WTC11 (cell line): Measurements from ENCODE around the gene TMEM256. TPM values are rescaled to one million over a fixed set of nuclear protein-coding genes. Genes with fewer than 3 reads are reported as not detected.
A peak's percentile ranks its signal among the peaks of the same experiment; 100 is the strongest.

ENCODE experiments used
- ATAC-seq: fragments of 200-7000 bp; cut with Tn5 transposase; 2 replicates; pipeline ENCODE4 v1.10.0; 2021; ENCODE audit warnings: mild to moderate bottlenecking, moderate library complexity
- CTCF ChIA-PET: fragments of 300-600 bp; sonication (Branson Sonifier 250); formaldehyde crosslinking; loops from one replicate; lab custom pipeline; 2021; ENCODE audit warnings: antibody characterized with exemption; lab: Charles Lee
- POLR2A ChIA-PET: fragments of 350-600 bp; sonication (Branson Sonifier 250); formaldehyde crosslinking; loops from one replicate; lab custom pipeline; 2021; ENCODE audit warnings: antibody characterized with exemption; lab: Charles Lee
- DNase-seq: peaks from one replicate; pipeline ENCODE4 v3.0.0; 2021; ENCODE audit warnings: low spot score
- H3K27ac Mint-ChIP-seq: 2 replicates; pipeline ENCODE4 v1.8.0; 2021; ENCODE audit warnings: mixed read lengths
- H3K27me3 Mint-ChIP-seq: 2 replicates; pipeline ENCODE4 v1.8.0; 2021; ENCODE audit warnings: low read depth, mild to moderate bottlenecking, moderate library complexity, mixed read lengths
- H3K36me3 Mint-ChIP-seq: 2 replicates; pipeline ENCODE4 v1.8.0; 2021; ENCODE audit warnings: mixed read lengths
- H3K4me1 Mint-ChIP-seq: 2 replicates; pipeline ENCODE4 v1.8.0; 2022; ENCODE audit warnings: mixed read lengths
- H3K4me3 Mint-ChIP-seq: 2 replicates; pipeline ENCODE4 v1.8.0; 2021; ENCODE audit warnings: mild to moderate bottlenecking, moderate library complexity, mixed read lengths
- H3K9me3 Mint-ChIP-seq: 2 replicates; pipeline ENCODE4 v1.8.0; 2021; ENCODE audit warnings: mixed read lengths
- ATF3 ChIP-seq: sonication (generic); formaldehyde crosslinking; conservative IDR thresholded peaks from 2 replicates; pipeline ENCODE4 v1.8.1; 2022; ENCODE audit warnings: mild to moderate bottlenecking, missing genetic modification reagents
- ERG ChIP-seq: fragments of 250-450 bp; sonication (Bioruptor Pico); IDR thresholded peaks from 2 replicates; pipeline ENCODE4 v1.8.0; 2021; ENCODE audit warnings: mild to moderate bottlenecking
- FOXP1 ChIP-seq: sonication (generic); formaldehyde crosslinking; IDR thresholded peaks from 2 replicates; pipeline ENCODE4 v1.8.0; 2022; ENCODE audit warnings: missing genetic modification reagents, mild to moderate bottlenecking, moderate library complexity, borderline replicate concordance
- GRHL2 ChIP-seq: fragments of 250-450 bp; sonication (Bioruptor Pico); IDR thresholded peaks from 2 replicates; pipeline ENCODE4 v1.8.0; 2022; ENCODE audit warnings: mild to moderate bottlenecking, moderate library complexity; ENCODE audit not compliant: insufficient replicate concordance, severe bottlenecking
- GTF2I ChIP-seq: fragments of 250-450 bp; sonication (Bioruptor Pico); conservative IDR thresholded peaks from 2 replicates; pipeline ENCODE4 v1.4.0; 2021; ENCODE audit warnings: mild to moderate bottlenecking
- IRF1 ChIP-seq: sonication (generic); formaldehyde crosslinking; IDR thresholded peaks from 2 replicates; pipeline ENCODE4 v1.8.0; 2023; ENCODE audit warnings: missing genetic modification reagents
- JAZF1 ChIP-seq: fragments of 250-450 bp; sonication (Bioruptor Pico); IDR thresholded peaks from 2 replicates; pipeline ENCODE4 v1.9.0; 2021; ENCODE audit warnings: moderate library complexity, mild to moderate bottlenecking, inconsistent platforms
- JUN ChIP-seq: sonication (generic); formaldehyde crosslinking; IDR thresholded peaks from 2 replicates; pipeline ENCODE4 v1.8.0; 2023; ENCODE audit warnings: mild to moderate bottlenecking, missing genetic modification reagents
- KAT7 ChIP-seq: sonication (generic); formaldehyde crosslinking; IDR thresholded peaks from 2 replicates; pipeline ENCODE4 v1.8.1; 2023; ENCODE audit warnings: missing genetic modification reagents, mild to moderate bottlenecking, borderline replicate concordance
- NFE2L1 ChIP-seq: sonication (generic); formaldehyde crosslinking; IDR thresholded peaks from 2 replicates; pipeline ENCODE4 v1.8.1; 2023; ENCODE audit warnings: missing genetic modification reagents
- OVOL2 ChIP-seq: fragments of 250-450 bp; sonication (Bioruptor Pico); IDR thresholded peaks from 2 replicates; pipeline ENCODE4 v1.9.0; 2021; ENCODE audit warnings: mild to moderate bottlenecking, borderline replicate concordance
- PRRX2 ChIP-seq: fragments of 250-450 bp; sonication (Bioruptor Pico); IDR thresholded peaks from 2 replicates; pipeline ENCODE4 v1.8.0; 2021; ENCODE audit warnings: mild to moderate bottlenecking
- SP1 ChIP-seq: sonication (generic); formaldehyde crosslinking; conservative IDR thresholded peaks from 2 replicates; pipeline ENCODE4 v1.8.1; 2022; ENCODE audit warnings: missing genetic modification reagents
- STAT6 ChIP-seq: sonication (generic); formaldehyde crosslinking; conservative IDR thresholded peaks from 2 replicates; pipeline ENCODE4 v1.8.1; 2023; ENCODE audit warnings: mild to moderate bottlenecking, low read depth, missing genetic modification reagents, moderate library complexity
- TEAD1 ChIP-seq: sonication (generic); formaldehyde crosslinking; IDR thresholded peaks from 2 replicates; pipeline ENCODE4 v1.8.0; 2022; ENCODE audit warnings: mild to moderate bottlenecking, missing genetic modification reagents
- ZNF121 ChIP-seq: sonication (generic); formaldehyde crosslinking; IDR thresholded peaks from 2 replicates; pipeline ENCODE4 v1.8.0; 2023; ENCODE audit warnings: missing genetic modification reagents
- ZNF281 ChIP-seq: sonication (generic); formaldehyde crosslinking; IDR thresholded peaks from 2 replicates; pipeline ENCODE4 v1.8.0; 2023; ENCODE audit warnings: mild to moderate bottlenecking, missing genetic modification reagents
- total RNA-seq: library from RNA; stranded (reverse); gene quantifications from 3 replicates; pipeline ENCODE4 v1.2.3, GENCODE V29; 2021

The TMEM256 gene
- total RNA-seq, 1 experiment from 2014 or later: 132 TPM

- no peak for ATAC-seq
- Mint-ChIP-seq H3K27me3 (peaks cover 30% of the 10 kb centered on the region), H3K36me3 (no peaks in the 10 kb centered on the region; the same call in 1 of the 2 replicates), H3K4me3 (peak overlapping the region; percentile 90), H3K4me1 (peaks cover 31% of the 10 kb centered on the region), H3K27ac (peak overlapping the region; percentile 26; the same call in 1 of the 2 replicates), H3K9me3 (no peaks in the 10 kb centered on the region)
- no peak for DNase-seq
- POLR2A ChIA-PET: interaction anchor here (0.9 to 4.0 kb wide), 6 partner anchors 22 to 122 kb away, joined by 3 to 38 read pairs (median 3); partner anchors contain the start of genes POLR2A, SLC35G6, TMEM256 and ZBTB4
- TF ChIP-seq JAZF1 (CRISPR knock-in tag): no peak
- no peak for TF ChIP-seq ATF3 (CRISPR knock-in tag)
- no peak for TF ChIP-seq JUN
- no peak for TF ChIP-seq SP1
- no peak for TF ChIP-seq ZNF121 (CRISPR knock-in tag)
- no peak for TF ChIP-seq STAT6
- no peak for TF ChIP-seq GRHL2
- no peak for TF ChIP-seq FOXP1 (CRISPR knock-in tag)
- TF ChIP-seq ZNF281: no peak
- TF ChIP-seq IRF1: no peak
- no peak for TF ChIP-seq TEAD1 (CRISPR knock-in tag)
- TF ChIP-seq NFE2L1: no peak
- no peak for TF ChIP-seq GTF2I (CRISPR knock-in tag)
- no peak for TF ChIP-seq PRRX2 (CRISPR knock-in tag)
- no peak for TF ChIP-seq KAT7 (CRISPR knock-in tag)
- TF ChIP-seq ERG (CRISPR knock-in tag): no peak
- no peak for TF ChIP-seq OVOL2 (CRISPR knock-in tag)
- CTCF ChIA-PET: interaction anchor here (0.9 to 4.7 kb wide), 13 partner anchors 8 to 122 kb away, joined by 3 to 69 read pairs (median 12); partner anchors contain the start of genes ACAP1, KCTD11, NEURL4 and PLSCR3
Observed at GRCh38 chr17:7438656-7439460, 35.0 kb upstream of the TMEM256 start.
